ENCODE results near the gene DUSP16. TPM values are rescaled to one million over a fixed set of nuclear protein-coding genes. Genes with fewer than 3 reads are reported as not detected.
"Not testable (repeated sequence)": the region's sequence is repeated elsewhere in the genome, so short reads cannot be mapped to it uniquely, and the experiment has no call there.

DUSP16 gene
- total RNA-seq, 1 donor from 2014 or later: 51.2 TPM

- H3K4me3 Mint-ChIP-seq; H3K36me3 Mint-ChIP-seq (ENCODE audit: low read depth); H3K4me1 Mint-ChIP-seq; H3K27me3 Mint-ChIP-seq; intact Hi-C loops (cut with micrococcal nuclease); H3K9me3 Mint-ChIP-seq; DNase-seq; H3K27ac Mint-ChIP-seq: not testable (repeated sequence)
These were observed 33.9 kb upstream of the DUSP16 start for GRCh38 chr12:12596598-12596997.

- H3K27ac Mint-ChIP-seq; H3K36me3 Mint-ChIP-seq (ENCODE audit: low read depth); H3K4me1 Mint-ChIP-seq; H3K9me3 Mint-ChIP-seq; H3K27me3 Mint-ChIP-seq; H3K4me3 Mint-ChIP-seq; intact Hi-C loops (cut with micrococcal nuclease); DNase-seq: not testable (repeated sequence)
These were observed 33.3 kb upstream of the DUSP16 start for GRCh38 chr12:12595929-12596328.

GRCh38 chr12:12592930-12593329 is 30.3 kb upstream of the DUSP16 start:
- peaks cover 3% of the 10 kb centered on the region for H3K36me3 Mint-ChIP-seq (ENCODE audit: low read depth)
- intact Hi-C loops (cut with micrococcal nuclease): no loop called here
- no peak overlapping the region for H3K4me3 Mint-ChIP-seq
- H3K27me3 Mint-ChIP-seq: peaks cover 9% of the 10 kb centered on the region
- H3K4me1 Mint-ChIP-seq: no peaks in the 10 kb centered on the region
- peaks cover 13% of the 10 kb centered on the region for H3K9me3 Mint-ChIP-seq
- no peak overlapping the region for H3K27ac Mint-ChIP-seq
- no peak for DNase-seq

DNA sequence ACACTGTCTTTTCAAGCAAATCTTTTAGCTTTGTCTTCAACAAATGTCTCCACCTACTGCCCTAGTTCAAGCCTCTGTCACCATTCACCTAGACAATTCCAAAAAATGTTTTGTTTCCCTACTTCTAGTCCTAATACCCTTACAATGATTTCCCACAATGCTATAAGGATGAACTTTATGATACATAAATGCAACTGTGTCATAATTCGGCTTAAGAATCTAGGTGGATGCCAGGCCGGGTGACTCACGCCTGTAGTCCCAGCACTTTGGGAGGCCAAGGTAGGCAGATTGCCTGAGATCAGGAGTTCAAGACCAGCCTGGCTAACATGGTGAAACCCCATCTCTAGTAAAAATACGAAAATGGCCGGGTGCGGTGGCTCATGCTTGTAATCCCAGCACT is 28.3 kb upstream of the DUSP16 start:
- Mint-ChIP-seq H3K4me1 (peaks cover 4% of the 10 kb centered on the region), H3K4me3 (no peak overlapping the region), H3K9me3 (peaks cover 13% of the 10 kb centered on the region), H3K27ac (no peak overlapping the region), H3K36me3 (ENCODE audit: low read depth) (peaks cover 3% of the 10 kb centered on the region), H3K27me3 (peaks cover 8% of the 10 kb centered on the region)
- no peak for DNase-seq
- intact Hi-C loops (cut with micrococcal nuclease): no loop called here

DNA sequence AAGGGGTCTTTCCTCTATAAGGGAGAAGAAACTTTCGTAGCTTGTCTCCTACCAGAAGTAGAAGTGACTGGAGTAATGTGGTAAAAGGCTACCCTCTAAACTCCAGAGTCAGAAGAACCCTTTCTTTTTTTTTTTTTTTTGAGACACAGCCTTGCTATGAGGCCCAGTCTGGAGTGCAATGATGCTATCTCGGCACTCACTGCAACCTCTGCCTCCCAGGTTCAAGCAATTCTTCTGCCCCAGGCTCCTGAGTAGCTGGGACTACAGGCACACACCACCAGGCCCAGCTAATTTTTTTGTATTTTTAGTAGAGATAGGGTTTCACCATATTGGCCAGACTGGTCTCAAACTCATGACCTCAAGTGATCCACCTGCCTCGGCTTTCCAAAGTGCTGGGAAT is 25.8 kb upstream of the DUSP16 start:
- H3K4me3 Mint-ChIP-seq; H3K27ac Mint-ChIP-seq; H3K36me3 Mint-ChIP-seq (ENCODE audit: low read depth); intact Hi-C loops (cut with micrococcal nuclease); DNase-seq; H3K27me3 Mint-ChIP-seq: not testable (repeated sequence)
- peaks cover 13% of the 10 kb centered on the region for H3K9me3 Mint-ChIP-seq
- peaks cover 19% of the 10 kb centered on the region for H3K4me1 Mint-ChIP-seq

DNA sequence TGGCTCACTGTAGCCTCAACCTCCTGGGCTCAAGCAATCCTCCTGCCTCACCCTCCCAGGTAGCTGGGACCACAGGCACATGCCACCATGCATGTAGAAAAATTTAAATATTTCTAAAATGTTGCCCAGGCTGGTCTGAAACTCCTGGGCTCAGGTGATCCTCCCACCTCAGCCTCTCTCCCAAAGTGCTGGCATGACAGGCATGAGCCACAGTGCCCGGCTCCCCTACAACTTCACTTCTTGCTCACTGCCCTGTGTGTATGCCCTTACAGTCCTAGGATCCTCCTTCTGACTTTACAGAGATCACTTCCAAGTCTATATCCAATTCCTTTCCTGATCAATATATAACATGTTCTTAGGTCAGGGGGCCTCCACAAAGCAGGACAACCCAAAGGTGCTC is 25.2 kb upstream of the DUSP16 start:
- no peak for DNase-seq
- intact Hi-C loops (cut with micrococcal nuclease): no loop called here
- Mint-ChIP-seq H3K4me3 (no peak overlapping the region), H3K9me3 (peaks cover 13% of the 10 kb centered on the region), H3K27me3 (peaks cover 8% of the 10 kb centered on the region), H3K36me3 (ENCODE audit: low read depth) (peaks cover 3% of the 10 kb centered on the region), H3K4me1 (peaks cover 25% of the 10 kb centered on the region), H3K27ac (no peak overlapping the region)

- Mint-ChIP-seq H3K9me3 (peaks cover 13% of the 10 kb centered on the region), H3K36me3 (ENCODE audit: low read depth) (peaks cover 3% of the 10 kb centered on the region)
- intact Hi-C loops (cut with micrococcal nuclease): no loop called here
These were observed 24.4 kb upstream of the DUSP16 start for GRCh38 chr12:12586879-12587675.

GRCh38 chr12:12585115-12585863 is 22.6 kb upstream of the DUSP16 start:
- H3K36me3 Mint-ChIP-seq (ENCODE audit: low read depth): peaks cover 3% of the 10 kb centered on the region
- peaks cover 13% of the 10 kb centered on the region for H3K9me3 Mint-ChIP-seq
- intact Hi-C loops (cut with micrococcal nuclease): no loop called here
- peaks cover 36% of the 10 kb centered on the region for H3K4me1 Mint-ChIP-seq
- no peak overlapping the region for H3K4me3 Mint-ChIP-seq
- DNase-seq: no peak
- H3K27ac Mint-ChIP-seq: no peak overlapping the region
- H3K27me3 Mint-ChIP-seq: peaks cover 4% of the 10 kb centered on the region

More at GRCh38 chr12:12586879-12587675, 24.4 kb upstream of the DUSP16 start:
- H3K4me3 Mint-ChIP-seq: no peak overlapping the region
- no peak for DNase-seq
- no peak overlapping the region for H3K27ac Mint-ChIP-seq
- H3K27me3 Mint-ChIP-seq: peaks cover 5% of the 10 kb centered on the region
- peaks cover 33% of the 10 kb centered on the region for H3K4me1 Mint-ChIP-seq

DNA sequence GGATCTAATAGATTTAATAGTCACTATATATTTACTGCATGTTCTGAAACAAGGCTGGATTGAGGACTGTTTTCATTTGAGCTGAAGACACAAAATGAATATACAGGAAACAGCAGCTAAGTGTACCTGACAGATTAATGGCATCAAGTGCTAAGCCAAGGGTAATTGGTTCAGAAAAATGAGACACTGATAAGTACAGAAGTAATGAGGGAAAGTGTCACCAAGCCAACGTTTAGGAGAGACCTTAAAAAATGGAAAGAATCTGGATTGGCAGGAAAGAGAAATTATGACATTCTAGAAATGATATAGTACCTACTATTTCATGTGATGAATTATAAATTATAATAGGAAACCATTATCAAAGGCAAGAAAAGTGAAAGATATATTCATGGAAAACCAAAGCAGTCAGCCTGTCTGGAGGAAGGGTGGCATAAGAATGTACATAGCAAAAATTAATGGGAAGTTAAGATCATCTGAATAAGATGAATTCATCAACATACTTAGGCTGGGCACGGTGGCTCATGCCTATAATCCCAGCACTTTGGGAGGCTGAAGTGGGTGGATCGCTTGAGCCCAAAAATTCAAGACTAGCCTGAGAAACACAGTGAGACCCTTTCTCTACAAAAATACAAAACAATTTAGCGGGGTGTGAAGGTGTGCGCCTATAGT is 21.0 kb upstream of the DUSP16 start:
- H3K9me3 Mint-ChIP-seq: peaks cover under 1% of the 10 kb centered on the region
- H3K27me3 Mint-ChIP-seq: no peaks in the 10 kb centered on the region
- no peaks in the 10 kb centered on the region for H3K36me3 Mint-ChIP-seq (ENCODE audit: low read depth)
- DNase-seq: no peak
- H3K4me1 Mint-ChIP-seq: peaks cover 36% of the 10 kb centered on the region
- no peak overlapping the region for H3K4me3 Mint-ChIP-seq
- intact Hi-C loops (cut with micrococcal nuclease): loop anchor here (1.0 kb wide), 2 partner anchors 20 to 78 kb away; no protein-coding TSS in a partner anchor
- peak overlapping the region; percentile 79 for H3K27ac Mint-ChIP-seq

- H3K9me3 Mint-ChIP-seq: peaks cover 4% of the 10 kb centered on the region
- DNase-seq: peak; percentile 78
- no peaks in the 10 kb centered on the region for H3K27me3 Mint-ChIP-seq
- no peaks in the 10 kb centered on the region for H3K36me3 Mint-ChIP-seq (ENCODE audit: low read depth)
- H3K4me3 Mint-ChIP-seq: peak overlapping the region; percentile 15
- intact Hi-C loops (cut with micrococcal nuclease): loop anchor here (1.0 kb wide), 3 partner anchors 20 to 78 kb away; no protein-coding TSS in a partner anchor
- peak overlapping the region; percentile 79 for H3K27ac Mint-ChIP-seq
- peaks cover 36% of the 10 kb centered on the region for H3K4me1 Mint-ChIP-seq
These were observed 20.2 kb upstream of the DUSP16 start for GRCh38 chr12:12582895-12583303.

- peaks cover 4% of the 10 kb centered on the region for H3K9me3 Mint-ChIP-seq
- no peak for DNase-seq
- peak overlapping the region; percentile 79 for H3K27ac Mint-ChIP-seq
- intact Hi-C loops (cut with micrococcal nuclease): loop anchor here (1.0 kb wide), 1 partner anchor 25 kb away; no protein-coding TSS in a partner anchor
- peak overlapping the region; percentile 2 for H3K4me3 Mint-ChIP-seq
- H3K27me3 Mint-ChIP-seq: no peaks in the 10 kb centered on the region
- peaks cover 37% of the 10 kb centered on the region for H3K4me1 Mint-ChIP-seq
- no peaks in the 10 kb centered on the region for H3K36me3 Mint-ChIP-seq (ENCODE audit: low read depth)
These were observed 19.7 kb upstream of the DUSP16 start for GRCh38 chr12:12582193-12582881.

GRCh38 chr12:12580716-12581115 is 18.1 kb upstream of the DUSP16 start:
- H3K4me3 Mint-ChIP-seq; H3K36me3 Mint-ChIP-seq (ENCODE audit: low read depth); H3K27me3 Mint-ChIP-seq; H3K27ac Mint-ChIP-seq; intact Hi-C loops (cut with micrococcal nuclease); DNase-seq; H3K9me3 Mint-ChIP-seq: not testable (repeated sequence)
- H3K4me1 Mint-ChIP-seq: peaks cover 31% of the 10 kb centered on the region

GRCh38 chr12:12577786-12578185 is 15.1 kb upstream of the DUSP16 start:
- H3K36me3 Mint-ChIP-seq (ENCODE audit: low read depth): no peaks in the 10 kb centered on the region
- H3K27ac Mint-ChIP-seq: no peak overlapping the region
- no peak for DNase-seq
- no peaks in the 10 kb centered on the region for H3K27me3 Mint-ChIP-seq
- H3K4me3 Mint-ChIP-seq: no peak overlapping the region
- intact Hi-C loops (cut with micrococcal nuclease): no loop called here
- peaks cover 4% of the 10 kb centered on the region for H3K9me3 Mint-ChIP-seq
- peaks cover 12% of the 10 kb centered on the region for H3K4me1 Mint-ChIP-seq

All from activated CD4-positive, alpha-beta T cell treated with anti-CD3 and anti-CD28 coated beads, Interleukin-2, amount 10 ng/mL, durations not matched to agents 24 days and 14 days (primary cell).